Memory B cell (primary cell): ENCODE data around the gene CAPN13.
"Not testable (repeated sequence)": the region's sequence is repeated elsewhere in the genome, so short reads cannot be mapped to it uniquely, and the experiment has no call there.

Source experiments
- ATAC-seq: fragments of 150-1000 bp; cut with Tn5 transposase; 2 replicates; pipeline ENCODE4 v1.10.0; 2021; ENCODE audit warnings: low read depth, mild to moderate bottlenecking, moderate library complexity
- DNase-seq, 2 donors: peaks; one replicate each; pipeline ENCODE4 v3.0.0; 2022; ENCODE audit warnings: low spot score in 2 of 2
- H3K27ac Mint-ChIP-seq: one replicate; pipeline ENCODE4 v1.8.0; 2022; ENCODE audit warnings: mild to moderate bottlenecking, moderate library complexity, mixed read lengths
- H3K27me3 Mint-ChIP-seq: one replicate; pipeline ENCODE4 v1.8.0; 2022; ENCODE audit warnings: mixed read lengths
- H3K36me3 Mint-ChIP-seq: one replicate; pipeline ENCODE4 v1.8.0; 2022; ENCODE audit warnings: mild to moderate bottlenecking, mixed read lengths
- H3K4me1 Mint-ChIP-seq: one replicate; pipeline ENCODE4 v1.8.0; 2022; ENCODE audit warnings: mixed read lengths
- H3K4me3 Mint-ChIP-seq: one replicate; pipeline ENCODE4 v1.8.0; 2022; ENCODE audit warnings: mild to moderate bottlenecking, moderate library complexity, mixed read lengths
- H3K9me3 Mint-ChIP-seq: one replicate; pipeline ENCODE4 v1.8.0; 2022; ENCODE audit warnings: mixed read lengths

Gene CAPN13

GRCh38 chr2:30704309-30705020 lies 102.8 kb downstream of the CAPN13 start:
- H3K27ac Mint-ChIP-seq: no peak overlapping the region
- DNase-seq: no peak
- no peak overlapping the region for H3K4me3 Mint-ChIP-seq
- no peak for ATAC-seq
- peaks cover 11% of the 10 kb centered on the region for H3K9me3 Mint-ChIP-seq
- H3K4me1 Mint-ChIP-seq: peaks cover 4% of the 10 kb centered on the region
- no peaks in the 10 kb centered on the region for H3K27me3 Mint-ChIP-seq
- peaks cover 8% of the 10 kb centered on the region for H3K36me3 Mint-ChIP-seq

GRCh38 chr2:30702694-30703093 lies 104.6 kb downstream of the CAPN13 start:
- DNase-seq (no peak), ATAC-seq (no peak)
- Mint-ChIP-seq H3K36me3 (peaks cover 8% of the 10 kb centered on the region), H3K27me3 (no peaks in the 10 kb centered on the region), H3K27ac (no peak overlapping the region), H3K4me1 (peaks cover 4% of the 10 kb centered on the region), H3K4me3 (no peak overlapping the region), H3K9me3 (peaks cover 14% of the 10 kb centered on the region)

GRCh38 chr2:30701782-30702181 lies 105.5 kb downstream of the CAPN13 start:
- no peak for ATAC-seq
- H3K27ac Mint-ChIP-seq: no peak overlapping the region
- H3K27me3 Mint-ChIP-seq: no peaks in the 10 kb centered on the region
- peaks cover 8% of the 10 kb centered on the region for H3K36me3 Mint-ChIP-seq
- H3K4me1 Mint-ChIP-seq: no peaks in the 10 kb centered on the region
- no peak for DNase-seq
- H3K4me3 Mint-ChIP-seq: no peak overlapping the region
- H3K9me3 Mint-ChIP-seq: peaks cover 15% of the 10 kb centered on the region

- H3K4me3 Mint-ChIP-seq, ATAC-seq, H3K27ac Mint-ChIP-seq, H3K4me1 Mint-ChIP-seq, H3K36me3 Mint-ChIP-seq, DNase-seq, H3K27me3 Mint-ChIP-seq: not testable (repeated sequence)
- H3K9me3 Mint-ChIP-seq: peaks cover 12% of the 10 kb centered on the region
Measured at GRCh38 chr2:30697242-30698103, 109.8 kb downstream of the CAPN13 start.

GRCh38 chr2:30695749-30696148 lies 111.5 kb downstream of the CAPN13 start:
- Mint-ChIP-seq H3K9me3 (peaks cover 4% of the 10 kb centered on the region), H3K36me3 (no peaks in the 10 kb centered on the region), H3K4me3 (no peak overlapping the region), H3K27me3 (peaks cover 2% of the 10 kb centered on the region), H3K4me1 (no peaks in the 10 kb centered on the region), H3K27ac (no peak overlapping the region)
- no peak for DNase-seq
- ATAC-seq: no peak

GRCh38 chr2:30694286-30695055 lies 112.8 kb downstream of the CAPN13 start:
- H3K36me3 Mint-ChIP-seq: no peaks in the 10 kb centered on the region
- H3K4me1 Mint-ChIP-seq: no peaks in the 10 kb centered on the region
- H3K4me3 Mint-ChIP-seq: no peak overlapping the region
- H3K9me3 Mint-ChIP-seq: peaks cover 4% of the 10 kb centered on the region
- ATAC-seq (no peak), DNase-seq (no peak)
- peaks cover 2% of the 10 kb centered on the region for H3K27me3 Mint-ChIP-seq
- H3K27ac Mint-ChIP-seq: no peak overlapping the region

- peaks cover 2% of the 10 kb centered on the region for H3K27me3 Mint-ChIP-seq
- peaks cover 4% of the 10 kb centered on the region for H3K9me3 Mint-ChIP-seq
- no peaks in the 10 kb centered on the region for H3K4me1 Mint-ChIP-seq
- H3K4me3 Mint-ChIP-seq: no peak overlapping the region
- ATAC-seq (no peak), DNase-seq (no peak)
- no peaks in the 10 kb centered on the region for H3K36me3 Mint-ChIP-seq
- no peak overlapping the region for H3K27ac Mint-ChIP-seq
Measured at GRCh38 chr2:30693821-30694281, 113.4 kb downstream of the CAPN13 start.

GRCh38 chr2:30692829-30693275 lies 114.4 kb downstream of the CAPN13 start:
- DNase-seq (no peak), ATAC-seq (no peak)
- Mint-ChIP-seq H3K27me3 (peaks cover 2% of the 10 kb centered on the region), H3K4me1 (no peaks in the 10 kb centered on the region), H3K9me3 (peaks cover 3% of the 10 kb centered on the region), H3K4me3 (no peak overlapping the region), H3K36me3 (no peaks in the 10 kb centered on the region), H3K27ac (no peak overlapping the region)

- ATAC-seq (no peak), DNase-seq (no peak)
- H3K36me3 Mint-ChIP-seq: no peaks in the 10 kb centered on the region
- no peaks in the 10 kb centered on the region for H3K4me1 Mint-ChIP-seq
- no peak overlapping the region for H3K27ac Mint-ChIP-seq
- no peaks in the 10 kb centered on the region for H3K9me3 Mint-ChIP-seq
- H3K4me3 Mint-ChIP-seq: no peak overlapping the region
- H3K27me3 Mint-ChIP-seq: peaks cover 2% of the 10 kb centered on the region
Measured at GRCh38 chr2:30691948-30692828, 115.1 kb downstream of the CAPN13 start.

GRCh38 chr2:30691091-30691947 lies 115.9 kb downstream of the CAPN13 start:
- Mint-ChIP-seq H3K4me3 (no peak overlapping the region), H3K27me3 (peaks cover 2% of the 10 kb centered on the region), H3K27ac (no peak overlapping the region), H3K9me3 (no peaks in the 10 kb centered on the region), H3K4me1 (no peaks in the 10 kb centered on the region), H3K36me3 (no peaks in the 10 kb centered on the region)
- DNase-seq (no peak), ATAC-seq (no peak)

- Mint-ChIP-seq H3K4me3 (no peak overlapping the region), H3K9me3 (no peaks in the 10 kb centered on the region), H3K27me3 (peaks cover 2% of the 10 kb centered on the region), H3K27ac (no peak overlapping the region), H3K4me1 (no peaks in the 10 kb centered on the region), H3K36me3 (no peaks in the 10 kb centered on the region)
- ATAC-seq (no peak), DNase-seq (no peak)
Measured at GRCh38 chr2:30690126-30690561, 117.1 kb downstream of the CAPN13 start.

- Mint-ChIP-seq H3K9me3 (no peaks in the 10 kb centered on the region), H3K36me3 (no peaks in the 10 kb centered on the region), H3K27me3 (no peaks in the 10 kb centered on the region), H3K4me3 (no peak overlapping the region), H3K27ac (no peak overlapping the region), H3K4me1 (no peaks in the 10 kb centered on the region)
- DNase-seq: no peak
- no peak for ATAC-seq
Measured at GRCh38 chr2:30689496-30690125, 117.6 kb downstream of the CAPN13 start.
